Raji (cell line): ENCODE results near the gene EEIG1.

Experiments used
- POLR2A ChIP-seq: IDR thresholded peaks from 2 replicates; pipeline ENCODE4 v1.6.1; 2011; ENCODE audit warnings: low read depth, low read length, control low read depth; ENCODE audit not compliant: insufficient read depth

The EEIG1 gene

GRCh38 chr9:128006332-128006996 is 25.7 kb upstream of the EEIG1 start:
- no peak for TF ChIP-seq POLR2A

- TF ChIP-seq POLR2A: no peak
Measured at GRCh38 chr9:128005923-128006322, 25.1 kb upstream of the EEIG1 start.

GRCh38 chr9:128003966-128004604 is 23.3 kb upstream of the EEIG1 start:
- no peak for TF ChIP-seq POLR2A

- TF ChIP-seq POLR2A: no peak
Measured at GRCh38 chr9:128002959-128003358, 22.2 kb upstream of the EEIG1 start.

- no peak for TF ChIP-seq POLR2A
Measured at GRCh38 chr9:128001779-128002298, 21.1 kb upstream of the EEIG1 start.

GRCh38 chr9:128001151-128001778 is 20.5 kb upstream of the EEIG1 start:
- no peak for TF ChIP-seq POLR2A

- TF ChIP-seq POLR2A: no peak
Measured at GRCh38 chr9:127999461-127999860, 18.7 kb upstream of the EEIG1 start.

GRCh38 chr9:127993721-127994120 is 12.9 kb upstream of the EEIG1 start:
- no peak for TF ChIP-seq POLR2A

GRCh38 chr9:127991757-127992274 is 11.0 kb upstream of the EEIG1 start:
- no peak for TF ChIP-seq POLR2A

GRCh38 chr9:127991017-127991756 is 10.4 kb upstream of the EEIG1 start:
- no peak for TF ChIP-seq POLR2A

- no peak for TF ChIP-seq POLR2A
Measured at GRCh38 chr9:127990554-127990953, 9.8 kb upstream of the EEIG1 start.

- TF ChIP-seq POLR2A: no peak
Measured at GRCh38 chr9:127989094-127989493, 8.3 kb upstream of the EEIG1 start.

GRCh38 chr9:127987103-127987614 is 6.4 kb upstream of the EEIG1 start:
- TF ChIP-seq POLR2A: no peak

GRCh38 chr9:127985011-127985410 is 4.2 kb upstream of the EEIG1 start:
- TF ChIP-seq POLR2A: no peak

GRCh38 chr9:127983847-127984289 is 3.1 kb upstream of the EEIG1 start:
- peak; percentile 63 for TF ChIP-seq POLR2A
